ENCODE results near the gene VCP.
"Not testable (repeated sequence)": the region's sequence is repeated elsewhere in the genome, so short reads cannot be mapped to it uniquely, and the experiment has no call there.

Gene VCP

GRCh38 chr9:35059438-35059837 is 13.0 kb downstream of the VCP start:
- no peak for DNase-seq

- no peak for DNase-seq
Measured at GRCh38 chr9:35057271-35057620, 15.2 kb downstream of the VCP start.

- DNase-seq = no peak
Measured at GRCh38 chr9:35056571-35057270, 15.7 kb downstream of the VCP start.

GRCh38 chr9:35054871-35055644 is 17.4 kb downstream of the VCP start:
- DNase-seq = no peak

GRCh38 chr9:35054185-35054835 is 18.1 kb downstream of the VCP start:
- no peak for DNase-seq

- DNase-seq = peak; percentile 72
Measured at GRCh38 chr9:35051069-35051967, 21.1 kb downstream of the VCP start.

- no peak for DNase-seq
Measured at GRCh38 chr9:35048511-35048910, 23.9 kb downstream of the VCP start.

- DNase-seq = no peak
Measured at GRCh38 chr9:35044071-35044470, 28.4 kb downstream of the VCP start.

- no peak for DNase-seq
Measured at GRCh38 chr9:35042891-35043545, 29.4 kb downstream of the VCP start.

- no peak for DNase-seq
Measured at GRCh38 chr9:35042081-35042604, 30.3 kb downstream of the VCP start.

- peak; percentile 65 for DNase-seq
Measured at GRCh38 chr9:35035851-35036701, 36.3 kb downstream of the VCP start.

- no peak for DNase-seq
Measured at GRCh38 chr9:35033101-35033500, 39.3 kb downstream of the VCP start.

GRCh38 chr9:35029852-35030251 is 42.6 kb downstream of the VCP start:
- DNase-seq = no peak

- no peak for DNase-seq
Measured at GRCh38 chr9:35029241-35029640, 43.2 kb downstream of the VCP start.

GRCh38 chr9:35028341-35028740 is 44.1 kb downstream of the VCP start:
- no peak for DNase-seq

GRCh38 chr9:35027860-35028259 is 44.6 kb downstream of the VCP start:
- DNase-seq = no peak

- DNase-seq = no peak
Measured at GRCh38 chr9:35027374-35027773, 45.1 kb downstream of the VCP start.

GRCh38 chr9:35026671-35027070 is 45.8 kb downstream of the VCP start:
- DNase-seq = no peak

- not testable (repeated sequence) for DNase-seq
Measured at GRCh38 chr9:35023443-35023842, 49.0 kb downstream of the VCP start.

- DNase-seq = no peak
Measured at GRCh38 chr9:35014517-35014916, 57.9 kb downstream of the VCP start.

GRCh38 chr9:35010351-35010958 is 62.0 kb downstream of the VCP start:
- DNase-seq = no peak
